ENCODE measurements around the gene CBFB. TPM values are rescaled to one million over a fixed set of nuclear protein-coding genes. Genes with fewer than 3 reads are reported as not detected.

CBFB gene
- total RNA-seq, 1 donor from 2014 or later: 86.6 TPM

GRCh38 chr16:67146523-67147357, 117.8 kb downstream of the CBFB start:
- no peaks in the 10 kb centered on the region for H3K9me3 Mint-ChIP-seq (ENCODE audit: low read depth)
- no peak overlapping the region for H3K27ac Mint-ChIP-seq
- no peak for TF ChIP-seq CTCF (IDR thresholded peaks at IDR 0.05; ENCODE audit: unreplicated experiment)
- no peak for DNase-seq (ENCODE audit: low spot score, unreplicated experiment)
- peaks cover 13% of the 10 kb centered on the region for H3K27me3 Mint-ChIP-seq
- H3K36me3 Mint-ChIP-seq (ENCODE audit: insufficient read depth): peaks cover 15% of the 10 kb centered on the region
- no peak overlapping the region for H3K4me3 Mint-ChIP-seq (ENCODE audit: low read depth)
- H3K4me1 Mint-ChIP-seq (ENCODE audit: low read depth): peaks cover 2% of the 10 kb centered on the region

- no peaks in the 10 kb centered on the region for H3K9me3 Mint-ChIP-seq (ENCODE audit: low read depth)
- no peak for DNase-seq (ENCODE audit: low spot score, unreplicated experiment)
- H3K4me1 Mint-ChIP-seq (ENCODE audit: low read depth): peaks cover 2% of the 10 kb centered on the region
- H3K4me3 Mint-ChIP-seq (ENCODE audit: low read depth): no peak overlapping the region
- H3K36me3 Mint-ChIP-seq (ENCODE audit: insufficient read depth): peaks cover 15% of the 10 kb centered on the region
- H3K27me3 Mint-ChIP-seq: peaks cover 19% of the 10 kb centered on the region
- no peak for TF ChIP-seq CTCF (IDR thresholded peaks at IDR 0.05; ENCODE audit: unreplicated experiment)
- no peak overlapping the region for H3K27ac Mint-ChIP-seq
Measured at GRCh38 chr16:67147437-67148140, 118.6 kb downstream of the CBFB start.

- no peak overlapping the region for H3K4me3 Mint-ChIP-seq (ENCODE audit: low read depth)
- peaks cover 2% of the 10 kb centered on the region for H3K4me1 Mint-ChIP-seq (ENCODE audit: low read depth)
- H3K36me3 Mint-ChIP-seq (ENCODE audit: insufficient read depth): peaks cover 13% of the 10 kb centered on the region
- no peak for DNase-seq (ENCODE audit: low spot score, unreplicated experiment)
- TF ChIP-seq CTCF (IDR thresholded peaks at IDR 0.05; ENCODE audit: unreplicated experiment): no peak
- no peak overlapping the region for H3K27ac Mint-ChIP-seq
- no peaks in the 10 kb centered on the region for H3K9me3 Mint-ChIP-seq (ENCODE audit: low read depth)
- peaks cover 25% of the 10 kb centered on the region for H3K27me3 Mint-ChIP-seq
Measured at GRCh38 chr16:67148221-67148620, 119.3 kb downstream of the CBFB start.

- H3K27me3 Mint-ChIP-seq: peaks cover 30% of the 10 kb centered on the region
- no peaks in the 10 kb centered on the region for H3K9me3 Mint-ChIP-seq (ENCODE audit: low read depth)
- no peak for TF ChIP-seq CTCF (IDR thresholded peaks at IDR 0.05; ENCODE audit: unreplicated experiment)
- H3K36me3 Mint-ChIP-seq (ENCODE audit: insufficient read depth): peaks cover 10% of the 10 kb centered on the region
- H3K4me3 Mint-ChIP-seq (ENCODE audit: low read depth): peak overlapping the region; percentile 11
- no peak for DNase-seq (ENCODE audit: low spot score, unreplicated experiment)
- no peak overlapping the region for H3K27ac Mint-ChIP-seq
- H3K4me1 Mint-ChIP-seq (ENCODE audit: low read depth): peaks cover 2% of the 10 kb centered on the region
Measured at GRCh38 chr16:67148656-67149275, 119.8 kb downstream of the CBFB start.
